GM12892 (cell line): ENCODE data around the gene SLC10A6. TPM values are rescaled to one million over a fixed set of nuclear protein-coding genes. Genes with fewer than 3 reads are reported as not detected.

Experiments
- DNase-seq: peaks from one replicate; pipeline ENCODE4 v3.0.0; 2011; ENCODE audit not compliant: insufficient read length
- FAIRE-seq: peaks from 2 replicates; lab custom pipeline; 2011; peaks lifted over from hg19 to GRCh38; lab: Jason Lieb, UNC
- POLR2A ChIP-seq: IDR thresholded peaks from 2 replicates; pipeline ENCODE4 v1.6.1; 2011; ENCODE audit warnings: low read depth, low read length, control low read depth
- POLR2AphosphoS5 ChIP-seq: IDR thresholded peaks from 2 replicates; pipeline ENCODE4 v1.6.1; 2011; ENCODE audit warnings: low read depth, low read length, control low read depth
- TAF1 ChIP-seq: IDR thresholded peaks from 2 replicates; pipeline ENCODE4 v1.6.1; 2011; ENCODE audit warnings: low read depth, mild to moderate bottlenecking, control low read depth, low read length, borderline replicate concordance
- polyA plus RNA-seq: library from polyadenylated mRNA; unstranded; fragments of >200 nt; gene quantifications from one replicate; pipeline ENCODE4 v1.2.1, GENCODE V29; 2012; ENCODE audit warnings: missing spikeins, inconsistent platforms; ENCODE audit not compliant: missing spikeins

Gene SLC10A6
- polyA plus RNA-seq, result not detected

- FAIRE-seq (no peak), DNase-seq (no peak)
- TF ChIP-seq POLR2AphosphoS5 (no peak), POLR2A (no peak), TAF1 (no peak)
Measured at GRCh38 chr4:86848732-86849619, at the start of gene SLC10A6. SLC10A6 (minus strand) TSS chr4:86849384; CDS start chr4:86849115, 269 bp downstream.

GRCh38 chr4:86898562-86898961 is 49.4 kb upstream of the SLC10A6 start:
- DNase-seq, result no peak
- TF ChIP-seq POLR2AphosphoS5, result no peak
- no peak for TF ChIP-seq POLR2A
- TF ChIP-seq TAF1, result no peak
- FAIRE-seq, result no peak

GRCh38 chr4:86896596-86896995 is 47.4 kb upstream of the SLC10A6 start:
- FAIRE-seq (no peak), DNase-seq (no peak)

GRCh38 chr4:86895692-86896488 is 46.7 kb upstream of the SLC10A6 start:
- TF ChIP-seq TAF1 (no peak), POLR2A (no peak), POLR2AphosphoS5 (no peak)

More at GRCh38 chr4:86896596-86896995, 47.4 kb upstream of the SLC10A6 start:
- TF ChIP-seq POLR2A (no peak), POLR2AphosphoS5 (no peak), TAF1 (no peak)

GRCh38 chr4:86894455-86894854 is 45.3 kb upstream of the SLC10A6 start:
- no peak for DNase-seq
- TF ChIP-seq POLR2A, result no peak
- no peak for TF ChIP-seq POLR2AphosphoS5
- TF ChIP-seq TAF1, result no peak
- no peak for FAIRE-seq

More at GRCh38 chr4:86895692-86896488, 46.7 kb upstream of the SLC10A6 start:
- DNase-seq (no peak), FAIRE-seq (peak; percentile 84)

GRCh38 chr4:86893136-86893535 is 44.0 kb upstream of the SLC10A6 start:
- no peak for FAIRE-seq
- no peak for DNase-seq
- TF ChIP-seq POLR2AphosphoS5, result no peak
- TF ChIP-seq TAF1, result no peak
- TF ChIP-seq POLR2A, result no peak

GRCh38 chr4:86892636-86892960 is 43.4 kb upstream of the SLC10A6 start:
- DNase-seq (no peak), FAIRE-seq (no peak)
- TF ChIP-seq POLR2AphosphoS5 (no peak), TAF1 (no peak), POLR2A (no peak)

- FAIRE-seq, result peak; percentile 42
- peak; percentile 27 for DNase-seq
- TF ChIP-seq POLR2AphosphoS5, result no peak
- TF ChIP-seq TAF1, result no peak
Measured at GRCh38 chr4:86891762-86892635, 42.8 kb upstream of the SLC10A6 start, which contains the start of gene C4orf36. C4orf36 (minus strand) TSS chr4:86892422; CDS start chr4:86891520, 902 bp downstream.

- DNase-seq (no peak), FAIRE-seq (no peak)
- TF ChIP-seq TAF1, result no peak
- no peak for TF ChIP-seq POLR2A
Measured at GRCh38 chr4:86890790-86891189, 41.6 kb upstream of the SLC10A6 start.

GRCh38 chr4:86879641-86880040 is 30.5 kb upstream of the SLC10A6 start:
- TF ChIP-seq POLR2AphosphoS5 (no peak), TAF1 (no peak), POLR2A (no peak)
- no peak for DNase-seq

More at GRCh38 chr4:86879641-86880040, 30.5 kb upstream of the SLC10A6 start:
- no peak for FAIRE-seq
